Measurements from ENCODE around the gene MAPK1IP1L. TPM values are rescaled to one million over a fixed set of nuclear protein-coding genes. Genes with fewer than 3 reads are reported as not detected.

The MAPK1IP1L gene
- total RNA-seq, 1 experiment from 2014 or later: 79.7 TPM

GRCh38 chr14:55107766-55108554 is 56.5 kb downstream of the MAPK1IP1L start:
- Histone ChIP-seq H3K4me2 (peak overlapping the region; percentile 35), H3K4me1 (replicated peaks; ENCODE audit: insufficient read depth) (peaks cover 53% of the 10 kb centered on the region), H3K79me2 (ENCODE audit: low read depth) (no peaks in the 10 kb centered on the region), H3K27ac (peak overlapping the region; percentile 90), H3K4me3 (no peak overlapping the region), H3K36me3 (ENCODE audit: low read depth) (no peaks in the 10 kb centered on the region), H3K27me3 (ENCODE audit: insufficient read depth, low read depth) (no peaks in the 10 kb centered on the region), H4K20me1 (ENCODE audit: insufficient read depth) (no peaks in the 10 kb centered on the region), H3K9me2 (ENCODE audit: insufficient read depth) (no peaks in the 10 kb centered on the region), H3F3A (ENCODE audit: insufficient read depth, low read depth) (peaks cover 38% of the 10 kb centered on the region), H2AFZ (peak overlapping the region; percentile 61), H3K9me3 (ENCODE audit: insufficient read depth, low read depth) (peaks cover 7% of the 10 kb centered on the region; the same call in 1 of the 2 replicates)
- DNase-seq: peak; percentile 80 to 81
- TF ChIP-seq EZH2 (IDR thresholded peaks at IDR 0.05; ENCODE audit: low read depth) (no peak), CTCF (conservative IDR thresholded peaks at IDR 0.05) (no peak)
- CTCF ChIA-PET: interaction anchor here (0.5 to 0.6 kb wide), 2 partner anchors 18 to 34 kb away, joined by 8 read pairs; no protein-coding TSS in a partner anchor
- intact Hi-C loops (cut with micrococcal nuclease; ENCODE audit: unreplicated experiment): loop anchor here (1.0 kb wide), 2 partner anchors 14 to 31 kb away; no protein-coding TSS in a partner anchor
- POLR2A ChIA-PET (ENCODE audit: unreplicated experiment): interaction anchor here (0.6 kb wide), 1 partner anchor 29 kb away, joined by 14 read pairs; no protein-coding TSS in a partner anchor
- BruUV-seq (replicated peaks): TSS peak; percentile 12

- Histone ChIP-seq H3K9me2 (ENCODE audit: insufficient read depth) (no peaks in the 10 kb centered on the region), H2AFZ (no peak overlapping the region), H4K20me1 (ENCODE audit: insufficient read depth) (no peaks in the 10 kb centered on the region), H3K27me3 (ENCODE audit: insufficient read depth, low read depth) (no peaks in the 10 kb centered on the region), H3K4me3 (no peak overlapping the region), H3K27ac (no peak overlapping the region), H3K4me2 (no peak overlapping the region), H3K9me3 (ENCODE audit: insufficient read depth, low read depth) (no peaks in the 10 kb centered on the region), H3K79me2 (ENCODE audit: low read depth) (no peaks in the 10 kb centered on the region), H3K36me3 (ENCODE audit: low read depth) (no peaks in the 10 kb centered on the region), H3F3A (ENCODE audit: insufficient read depth, low read depth) (peaks cover 19% of the 10 kb centered on the region), H3K4me1 (replicated peaks; ENCODE audit: insufficient read depth) (peaks cover 43% of the 10 kb centered on the region)
- TF ChIP-seq EZH2 (IDR thresholded peaks at IDR 0.05; ENCODE audit: low read depth): no peak
- no peak for TF ChIP-seq CTCF (conservative IDR thresholded peaks at IDR 0.05)
- DNase-seq: no peak
- intact Hi-C loops (cut with micrococcal nuclease; ENCODE audit: unreplicated experiment): no loop called here
- ChIA-PET POLR2A (ENCODE audit: unreplicated experiment) (no interaction called here), CTCF (no interaction called here)
- BruUV-seq (replicated peaks): no TSS peak
Measured at GRCh38 chr14:55109836-55110235, 58.4 kb downstream of the MAPK1IP1L start.

- peaks cover 40% of the 10 kb centered on the region for H3K4me1 ChIP-seq (replicated peaks; ENCODE audit: insufficient read depth)
- no peak for DNase-seq
- H3K27ac ChIP-seq: no peak overlapping the region
- no peaks in the 10 kb centered on the region for H3K9me3 ChIP-seq (ENCODE audit: insufficient read depth, low read depth)
- no peaks in the 10 kb centered on the region for H4K20me1 ChIP-seq (ENCODE audit: insufficient read depth)
- H3K79me2 ChIP-seq (ENCODE audit: low read depth): no peaks in the 10 kb centered on the region
- no peak overlapping the region for H2AFZ ChIP-seq
- no peaks in the 10 kb centered on the region for H3K27me3 ChIP-seq (ENCODE audit: insufficient read depth, low read depth)
- POLR2A ChIA-PET (ENCODE audit: unreplicated experiment): no interaction called here
- CTCF ChIA-PET: no interaction called here
- H3K4me2 ChIP-seq: no peak overlapping the region
- no peak for TF ChIP-seq EZH2 (IDR thresholded peaks at IDR 0.05; ENCODE audit: low read depth)
- TF ChIP-seq CTCF (conservative IDR thresholded peaks at IDR 0.05): no peak
- BruUV-seq (replicated peaks): no TSS peak
- no peaks in the 10 kb centered on the region for H3K9me2 ChIP-seq (ENCODE audit: insufficient read depth)
- H3F3A ChIP-seq (ENCODE audit: insufficient read depth, low read depth): peaks cover 7% of the 10 kb centered on the region; the same call in 1 of the 2 replicates
- H3K36me3 ChIP-seq (ENCODE audit: low read depth): no peaks in the 10 kb centered on the region
- H3K4me3 ChIP-seq: no peak overlapping the region
- intact Hi-C loops (cut with micrococcal nuclease; ENCODE audit: unreplicated experiment): no loop called here
Measured at GRCh38 chr14:55111122-55111708, 59.8 kb downstream of the MAPK1IP1L start.
